H1 (cell line): ENCODE data around the gene GAS7. TPM values are rescaled to one million over a fixed set of nuclear protein-coding genes. Genes with fewer than 3 reads are reported as not detected.

Experiments
- CTCF ChIA-PET: fragments of 300-600 bp; sonication (Branson Sonifier 250); formaldehyde crosslinking; loops from one replicate; lab custom pipeline; 2021; ENCODE audit not compliant: partially characterized antibody; lab: Charles Lee
- POLR2A ChIA-PET: fragments of 300-600 bp; sonication (Branson Sonifier 250); formaldehyde crosslinking; loops from one replicate; lab custom pipeline; 2021; ENCODE audit warnings: inconsistent platforms; ENCODE audit not compliant: partially characterized antibody; lab: Charles Lee
- DNase-seq, 2 experiments: peaks; one replicate each; pipeline versions ENCODE4 v3.0.0 to v3.0.0-alpha.2; 2010 to 2022; ENCODE audit warnings: low spot score in 2 of 2, low read depth in 1 of 2, mixed read lengths in 1 of 2
- FAIRE-seq: peaks from 2 replicates; lab custom pipeline; 2011; peaks lifted over from hg19 to GRCh38; lab: Jason Lieb, UNC
- H2AFZ ChIP-seq: 2 replicates; pipeline ENCODE4 v1.8.1; 2012; ENCODE audit warnings: low read length, inconsistent platforms
- H2AK5ac ChIP-seq: 2 replicates; pipeline ENCODE4 v1.6.1; 2013; ENCODE audit warnings: low read depth, low read length
- H2BK120ac ChIP-seq: replicated peaks from 2 replicates; pipeline ENCODE3; 2013; ENCODE audit warnings: low read depth, low read length, inconsistent platforms
- H2BK12ac ChIP-seq: 2 replicates; pipeline ENCODE4 v1.6.1; 2013; ENCODE audit warnings: low read depth, low read length
- H2BK15ac ChIP-seq: 2 replicates; pipeline ENCODE4 v1.6.1; 2013; ENCODE audit warnings: low read length
- H2BK20ac ChIP-seq: 2 replicates; pipeline ENCODE4 v1.6.1; 2013; ENCODE audit warnings: low read length
- H2BK5ac ChIP-seq: 2 replicates; pipeline ENCODE4 v1.6.1; 2013; ENCODE audit warnings: low read depth, low read length
- H3K14ac ChIP-seq: 2 replicates; pipeline ENCODE4 v1.6.1; 2013; ENCODE audit warnings: inconsistent platforms; ENCODE audit not compliant: insufficient read length
- H3K18ac ChIP-seq: 2 replicates; pipeline ENCODE4 v1.6.1; 2013; ENCODE audit warnings: low read length; ENCODE audit errors: extremely low read depth
- H3K23ac ChIP-seq: 2 replicates; pipeline ENCODE4 v1.6.1; 2013; ENCODE audit warnings: inconsistent platforms; ENCODE audit not compliant: insufficient read length
- H3K23me2 ChIP-seq: 2 replicates; pipeline ENCODE4 v1.6.1; 2013; ENCODE audit warnings: low read depth, low read length
- H3K27ac ChIP-seq: 2 replicates; pipeline ENCODE4 v1.6.1; 2011; ENCODE audit warnings: low read depth, low read length, inconsistent platforms
- H3K27me3 ChIP-seq, 4 experiments: replicated peaks in 1 of 4; 1 replicate in 1 of 4; 2 replicates in 3 of 4; pipeline versions ENCODE4 v1.6.1 to v1.8.1; 2011 to 2013; ENCODE audit warnings: low read length in 3 of 4, mild to moderate bottlenecking in 3 of 4, inconsistent platforms in 2 of 4, mixed read lengths in 2 of 4, moderate library complexity in 1 of 4; ENCODE audit not compliant: control insufficient read depth in 3 of 4, insufficient read depth in 3 of 4; ENCODE audit errors: extremely low read depth in 1 of 4
- H3K36me3 ChIP-seq, 4 experiments: 2 replicates each; pipeline versions ENCODE4 v1.6.1 to v1.8.1; 2011 to 2013; ENCODE audit warnings: mild to moderate bottlenecking in 4 of 4, low read length in 3 of 4, moderate library complexity in 2 of 4, control low read depth in 1 of 4, inconsistent platforms in 1 of 4; ENCODE audit not compliant: insufficient read depth in 4 of 4, control insufficient read depth in 2 of 4
- H3K4ac ChIP-seq: replicated peaks from 2 replicates; pipeline ENCODE3; 2013; ENCODE audit warnings: low read length, low read depth, mixed read lengths, inconsistent platforms; ENCODE audit not compliant: insufficient read length
- H3K4me1 ChIP-seq, 4 experiments: replicated peaks in 1 of 4; 1 replicate in 1 of 4; 2 replicates in 3 of 4; pipeline versions ENCODE4 v1.6.1 to v1.8.1; 2011 to 2013; ENCODE audit warnings: low read length in 3 of 4, inconsistent platforms in 2 of 4, mixed read lengths in 1 of 4; ENCODE audit not compliant: insufficient read depth in 4 of 4, control insufficient read depth in 3 of 4
- H3K4me2 ChIP-seq, 2 experiments: 2 replicates each; pipeline versions ENCODE4 v1.6.1 to v1.8.1; 2011 to 2013; ENCODE audit warnings: low read depth in 2 of 2, low read length in 2 of 2, control low read depth in 1 of 2, inconsistent platforms in 1 of 2, mild to moderate bottlenecking in 1 of 2; ENCODE audit not compliant: insufficient read depth in 1 of 2
- H3K4me3 ChIP-seq, 4 experiments: fragments of 200-600, 300-600 bp in 1 of 4; sonication (generic), shearing (Covaris generic), sonication (Bioruptor Twin) in 1 of 4; 2 replicates each; pipeline versions ENCODE4 v1.5.1 to v1.8.1; 2011 to 2016; ENCODE audit warnings: low read length in 4 of 4, low read depth in 3 of 4, control low read depth in 2 of 4, inconsistent platforms in 2 of 4, mild to moderate bottlenecking in 2 of 4, mixed read lengths in 1 of 4, moderate library complexity in 1 of 4; ENCODE audit not compliant: insufficient read depth in 2 of 4; ENCODE audit errors: extremely low read depth in 1 of 4
- H3K56ac ChIP-seq: replicated peaks from 2 replicates; pipeline ENCODE3; 2013; ENCODE audit warnings: low read depth, mild to moderate bottlenecking, mixed read lengths, low read length, inconsistent platforms; ENCODE audit not compliant: insufficient read length
- H3K79me1 ChIP-seq: 2 replicates; pipeline ENCODE4 v1.6.1; 2013; ENCODE audit warnings: low read depth, low read length, control low read depth
- H3K79me2 ChIP-seq, 2 experiments: 2 replicates each; pipeline versions ENCODE4 v1.6.1 to v1.8.1; 2012 to 2013; ENCODE audit warnings: low read length in 2 of 2, mild to moderate bottlenecking in 2 of 2, inconsistent platforms in 1 of 2; ENCODE audit not compliant: insufficient read depth in 2 of 2, control insufficient read depth in 1 of 2
- H3K9ac ChIP-seq, 4 experiments: replicated peaks in 1 of 4; 1 replicate in 1 of 4; 2 replicates in 3 of 4; pipeline versions ENCODE4 v1.6.1 to v1.8.1; 2011 to 2013; ENCODE audit warnings: low read depth in 3 of 4, low read length in 3 of 4, control low read depth in 2 of 4, mild to moderate bottlenecking in 2 of 4, moderate library complexity in 2 of 4, inconsistent platforms in 1 of 4; ENCODE audit errors: extremely low read depth in 1 of 4
- H3K9me3 ChIP-seq, 2 experiments: 2 replicates each; pipeline versions ENCODE4 v1.6.1 to v1.8.1; 2012 to 2013; ENCODE audit warnings: mild to moderate bottlenecking in 2 of 2, moderate library complexity in 2 of 2, control low read depth in 1 of 2, inconsistent platforms in 1 of 2, low read depth in 1 of 2, low read length in 1 of 2, mixed read lengths in 1 of 2; ENCODE audit not compliant: insufficient read depth in 2 of 2
- H4K20me1 ChIP-seq, 2 experiments: replicated peaks in 1 of 2; 2 replicates each; pipeline versions ENCODE3 to v1.8.1; 2011 to 2013; ENCODE audit warnings: inconsistent platforms in 2 of 2, low read length in 2 of 2, mild to moderate bottlenecking in 1 of 2; ENCODE audit not compliant: insufficient read depth in 2 of 2, control insufficient read depth in 1 of 2
- H4K5ac ChIP-seq: 2 replicates; pipeline ENCODE4 v1.6.1; 2013; ENCODE audit warnings: low read length, low read depth, mixed read lengths, inconsistent platforms; ENCODE audit not compliant: insufficient read length
- H4K8ac ChIP-seq: 2 replicates; pipeline ENCODE4 v1.8.0; 2013; ENCODE audit warnings: mild to moderate bottlenecking, moderate library complexity, low read length, inconsistent platforms; ENCODE audit not compliant: insufficient read depth; ENCODE audit errors: extremely low read depth
- H4K91ac ChIP-seq: replicated peaks from 2 replicates; pipeline ENCODE3; 2013; ENCODE audit warnings: low read length, mixed read lengths, inconsistent platforms; ENCODE audit not compliant: insufficient read length
- SRF ChIP-seq: IDR thresholded peaks from 2 replicates; pipeline ENCODE4 v1.6.1; 2011; ENCODE audit warnings: mild to moderate bottlenecking, low read depth, low read length, moderate library complexity
- WGBS, 2 experiments: shearing (Covaris generic) in 1 of 2; methylation state at CpG; one replicate each; pipeline versions ENCODE4 v1.1.6 to v1.1.7; 2013 to 2015; ENCODE audit warnings: low lambda C conversion rate in 2 of 2, mixed read lengths in 2 of 2, inconsistent platforms in 1 of 2, low coverage in 1 of 2, missing lambda C conversion rate in 1 of 2; ENCODE audit not compliant: insufficient replicate concordance in 2 of 2, insufficient coverage in 1 of 2, insufficient read length in 1 of 2; ENCODE audit errors: extremely low coverage in 1 of 2, missing lambda C conversion rate in 1 of 2; 5-methylcytosine and 5-hydroxymethylcytosine counted together
- polyA plus RNA-seq, 7 experiments: library from polyadenylated mRNA; depleted of rRNA in 3 of 7; stranded (reverse) in 5 of 7; unstranded in 2 of 7; fragments of >200 nt in 5 of 7; fragments of 200-250 nt in 2 of 7; gene quantifications; 1 replicate in 5 of 7; 2 replicates in 1 of 7; 4 replicates in 1 of 7; pipeline versions ENCODE4 v1.2.1 to v1.2.3, GENCODE V29; 2011 to 2013; ENCODE audit warnings: missing spikeins in 2 of 7, mixed read lengths in 2 of 7
- total RNA-seq: library from RNA; stranded (reverse); fragmentation: NEBNext Ultra II Directional; extraction: Animal tissue kit (Norgen Biotek cat#: 25700); gene quantifications from 2 replicates; pipeline ENCODE4 v1.2.1, GENCODE V29; 2021

The GAS7 gene
- total and polyA plus RNA-seq, 2 of the 8 experiments (the other 6 are each of a cell fraction or from before 2014, with no cell fraction given) = 5.0 to 14.5 TPM

GRCh38 chr17:10091046-10091445 lies 107.4 kb downstream of the GAS7 start:
- ChIA-PET POLR2A (no interaction called here), CTCF (no interaction called here)
- H3K79me2 ChIP-seq = no peaks in the 10 kb centered on the region
- H4K91ac ChIP-seq = no peak overlapping the region
- H2BK20ac ChIP-seq = no peak overlapping the region
- no peak overlapping the region for H3K4ac ChIP-seq
- H3K23ac ChIP-seq = no peak overlapping the region
- no peak overlapping the region for H2AFZ ChIP-seq
- no peak overlapping the region for H3K4me2 ChIP-seq
- no peak overlapping the region for H2BK120ac ChIP-seq
- FAIRE-seq (no peak), DNase-seq (no peak)
- no peaks in the 10 kb centered on the region for H4K20me1 ChIP-seq
- H3K4me1 ChIP-seq = no peaks in the 10 kb centered on the region
- H2BK15ac ChIP-seq = no peak overlapping the region
- no peak overlapping the region for H3K14ac ChIP-seq
- no peaks in the 10 kb centered on the region for H3K23me2 ChIP-seq
- WGBS, 2 experiments = 91% methylated on average over 5 of the region's 5 CpGs; no CpG with 5 or more reads in 1 of the 2 experiments
- no peak overlapping the region for H3K18ac ChIP-seq
- H3K9me3 ChIP-seq = peaks cover 5 to 6% of the 10 kb centered on the region in 2 experiments; a peak in 2 of 4 replicates
- H3K56ac ChIP-seq = no peak overlapping the region
- H4K8ac ChIP-seq = no peak overlapping the region
- H3K27ac ChIP-seq = no peak overlapping the region
- H2BK12ac ChIP-seq = 0 out of 2 replicates have a peak overlapping the region, but pooled peaks have one; percentile 39
- no peak for TF ChIP-seq SRF
- H3K79me1 ChIP-seq = no peaks in the 10 kb centered on the region
- no peak overlapping the region for H2AK5ac ChIP-seq
- no peak overlapping the region for H3K4me3 ChIP-seq
- no peak overlapping the region for H3K9ac ChIP-seq
- H3K27me3 ChIP-seq = no peaks in the 10 kb centered on the region
- H3K36me3 ChIP-seq = no peaks in the 10 kb centered on the region
- H2BK5ac ChIP-seq = no peak overlapping the region
- no peak overlapping the region for H4K5ac ChIP-seq
